Fibroblast of lung (primary cell): ENCODE results near the gene INPPL1. TPM values are rescaled to one million over a fixed set of nuclear protein-coding genes. Genes with fewer than 3 reads are reported as not detected.

Source experiments
- DNase-seq, 2 donors: peaks; one replicate each; pipeline versions ENCODE4 v3.0.0 to v3.0.0-alpha.2; 2010; ENCODE audit warnings: low read depth in 2 of 2
- H2AFZ ChIP-seq: 2 replicates; pipeline ENCODE4 v1.5.1; 2012; ENCODE audit warnings: low read length, control low read depth, inconsistent platforms
- H3K27ac ChIP-seq: 2 replicates; pipeline ENCODE4 v1.5.1; 2011; ENCODE audit warnings: low read length, control low read depth; ENCODE audit not compliant: insufficient read depth
- H3K27me3 ChIP-seq: 2 replicates; pipeline ENCODE4 v1.5.1; 2011; ENCODE audit warnings: mild to moderate bottlenecking, low read length; ENCODE audit not compliant: control insufficient read depth, insufficient read depth
- H3K36me3 ChIP-seq: 2 replicates; pipeline ENCODE4 v1.5.1; 2011; ENCODE audit warnings: low read length; ENCODE audit not compliant: control insufficient read depth, insufficient read depth
- H3K4me1 ChIP-seq: 2 replicates; pipeline ENCODE4 v1.5.1; 2011; ENCODE audit warnings: low read length; ENCODE audit not compliant: control insufficient read depth, insufficient read depth; ENCODE audit errors: extremely low read depth
- H3K4me2 ChIP-seq: 2 replicates; pipeline ENCODE4 v1.5.1; 2011; ENCODE audit warnings: low read length, control low read depth; ENCODE audit not compliant: insufficient read depth; ENCODE audit errors: extremely low read depth
- H3K4me3 ChIP-seq, 4 experiments: fragments of 200-600 bp in 1 of 4; sonication (generic) in 1 of 4; replicated peaks in 1 of 4; 2 replicates each; pipeline ENCODE4 v1.5.1; 2011 to 2016; ENCODE audit warnings: low read length in 4 of 4, low read depth in 3 of 4, mild to moderate bottlenecking in 3 of 4, control low read depth in 2 of 4, inconsistent platforms in 1 of 4, mixed read lengths in 1 of 4; ENCODE audit not compliant: insufficient read depth in 1 of 4; ENCODE audit errors: control extremely low read depth in 1 of 4
- H3K79me2 ChIP-seq: 2 replicates; pipeline ENCODE4 v1.5.1; 2012; ENCODE audit warnings: mild to moderate bottlenecking, low read length, inconsistent platforms; ENCODE audit not compliant: control insufficient read depth, insufficient read depth
- H3K9ac ChIP-seq: 2 replicates; pipeline ENCODE4 v1.5.1; 2011; ENCODE audit warnings: mild to moderate bottlenecking, low read length, control low read depth; ENCODE audit not compliant: insufficient read depth
- H3K9me3 ChIP-seq: 2 replicates; pipeline ENCODE4 v1.5.1; 2012; ENCODE audit warnings: low read depth, low read length; ENCODE audit not compliant: control insufficient read depth, insufficient read depth
- H4K20me1 ChIP-seq: 2 replicates; pipeline ENCODE4 v1.5.1; 2011; ENCODE audit warnings: low read length; ENCODE audit not compliant: control insufficient read depth, insufficient read depth; ENCODE audit errors: extremely low read depth
- EZH2 ChIP-seq: IDR thresholded peaks from 2 replicates; pipeline ENCODE4 v1.5.1; 2012; ENCODE audit warnings: low read length, control low read depth, mild to moderate bottlenecking; ENCODE audit errors: missing control alignments
- polyA plus RNA-seq, 2 donors: library from polyadenylated mRNA; depleted of rRNA in 1 of 2; stranded (reverse) in 1 of 2; unstranded in 1 of 2; fragments of >200 nt; gene quantifications; 2 replicates each; pipeline ENCODE4 v1.2.1, GENCODE V29; 2011 to 2012; ENCODE audit warnings: missing spikeins in 1 of 2
- total RNA-seq: library from RNA; depleted of rRNA; stranded (reverse); fragments of >200 nt; gene quantifications from 2 replicates; pipeline ENCODE4 v1.2.1, GENCODE V29; 2014
- TF ChIP-seq, protein P1 (sequence below), 2 donors: IDR thresholded peaks in 1 of 2; conservative IDR thresholded peaks in 1 of 2; 1 replicate in 1 of 2; 2 replicates in 1 of 2; pipeline ENCODE4 v1.5.1; 2011 to 2012; ENCODE audit warnings: low read length in 2 of 2, control low read depth in 1 of 2, inconsistent platforms in 1 of 2, low read depth in 1 of 2, mild to moderate bottlenecking in 1 of 2

Gene INPPL1
- total and polyA plus RNA-seq, 2 donors (not counting 1 experiment from before 2014, with no cell fraction given), result 60.3 to 102 TPM

DNA sequence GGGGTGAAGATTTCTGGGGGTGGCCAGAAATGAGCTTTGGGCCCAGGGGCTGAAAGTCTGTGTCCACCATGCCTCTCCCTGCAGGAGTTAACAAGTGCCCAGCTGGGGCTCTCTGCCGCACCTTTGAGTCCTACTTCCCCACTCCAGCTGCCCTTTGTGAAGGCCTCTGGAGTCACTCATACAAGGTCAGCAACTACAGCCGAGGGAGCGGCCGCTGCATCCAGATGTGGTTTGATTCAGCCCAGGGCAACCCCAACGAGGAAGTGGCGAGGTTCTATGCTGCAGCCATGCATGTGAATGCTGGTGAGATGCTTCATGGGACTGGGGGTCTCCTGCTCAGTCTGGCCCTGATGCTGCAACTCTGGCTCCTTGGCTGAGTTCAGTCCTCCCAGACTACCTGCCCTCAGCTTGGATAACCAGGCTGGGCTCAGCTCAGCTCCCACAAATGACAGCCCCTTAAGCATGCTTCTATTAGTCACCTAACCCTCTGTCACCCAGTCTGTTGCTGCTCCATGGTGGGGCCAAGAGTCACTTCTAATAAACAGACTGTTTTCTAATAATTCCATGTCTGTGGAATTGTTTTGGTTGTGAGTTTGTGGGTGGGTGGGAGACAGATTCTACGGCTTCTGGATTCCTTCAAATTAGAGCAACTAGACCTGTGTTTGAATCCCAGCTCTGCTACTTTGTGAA lies 3.0 kb upstream of the INPPL1 start:
- Histone ChIP-seq H3K27ac (no peak overlapping the region), H3K9ac (no peak overlapping the region), H3K4me3 (no peak overlapping the region), H3K27me3 (peaks cover 10% of the 10 kb centered on the region), H3K79me2 (peaks cover 21% of the 10 kb centered on the region), H2AFZ (no peak overlapping the region), H3K9me3 (no peaks in the 10 kb centered on the region), H3K4me1 (peaks cover 8% of the 10 kb centered on the region), H3K36me3 (no peaks in the 10 kb centered on the region), H4K20me1 (no peaks in the 10 kb centered on the region), H3K4me2 (no peak overlapping the region)
- TF ChIP-seq, protein P1, sequence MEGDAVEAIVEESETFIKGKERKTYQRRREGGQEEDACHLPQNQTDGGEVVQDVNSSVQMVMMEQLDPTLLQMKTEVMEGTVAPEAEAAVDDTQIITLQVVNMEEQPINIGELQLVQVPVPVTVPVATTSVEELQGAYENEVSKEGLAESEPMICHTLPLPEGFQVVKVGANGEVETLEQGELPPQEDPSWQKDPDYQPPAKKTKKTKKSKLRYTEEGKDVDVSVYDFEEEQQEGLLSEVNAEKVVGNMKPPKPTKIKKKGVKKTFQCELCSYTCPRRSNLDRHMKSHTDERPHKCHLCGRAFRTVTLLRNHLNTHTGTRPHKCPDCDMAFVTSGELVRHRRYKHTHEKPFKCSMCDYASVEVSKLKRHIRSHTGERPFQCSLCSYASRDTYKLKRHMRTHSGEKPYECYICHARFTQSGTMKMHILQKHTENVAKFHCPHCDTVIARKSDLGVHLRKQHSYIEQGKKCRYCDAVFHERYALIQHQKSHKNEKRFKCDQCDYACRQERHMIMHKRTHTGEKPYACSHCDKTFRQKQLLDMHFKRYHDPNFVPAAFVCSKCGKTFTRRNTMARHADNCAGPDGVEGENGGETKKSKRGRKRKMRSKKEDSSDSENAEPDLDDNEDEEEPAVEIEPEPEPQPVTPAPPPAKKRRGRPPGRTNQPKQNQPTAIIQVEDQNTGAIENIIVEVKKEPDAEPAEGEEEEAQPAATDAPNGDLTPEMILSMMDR (conservative IDR thresholded peaks at IDR 0.05 in 1 of 2, IDR thresholded peaks at IDR 0.05 in 1 of 2; ENCODE audit: low read depth in 1 of 2, low read length in 2 of 2), result no peak
- TF ChIP-seq EZH2, result no peak
- no peak for DNase-seq

DNA sequence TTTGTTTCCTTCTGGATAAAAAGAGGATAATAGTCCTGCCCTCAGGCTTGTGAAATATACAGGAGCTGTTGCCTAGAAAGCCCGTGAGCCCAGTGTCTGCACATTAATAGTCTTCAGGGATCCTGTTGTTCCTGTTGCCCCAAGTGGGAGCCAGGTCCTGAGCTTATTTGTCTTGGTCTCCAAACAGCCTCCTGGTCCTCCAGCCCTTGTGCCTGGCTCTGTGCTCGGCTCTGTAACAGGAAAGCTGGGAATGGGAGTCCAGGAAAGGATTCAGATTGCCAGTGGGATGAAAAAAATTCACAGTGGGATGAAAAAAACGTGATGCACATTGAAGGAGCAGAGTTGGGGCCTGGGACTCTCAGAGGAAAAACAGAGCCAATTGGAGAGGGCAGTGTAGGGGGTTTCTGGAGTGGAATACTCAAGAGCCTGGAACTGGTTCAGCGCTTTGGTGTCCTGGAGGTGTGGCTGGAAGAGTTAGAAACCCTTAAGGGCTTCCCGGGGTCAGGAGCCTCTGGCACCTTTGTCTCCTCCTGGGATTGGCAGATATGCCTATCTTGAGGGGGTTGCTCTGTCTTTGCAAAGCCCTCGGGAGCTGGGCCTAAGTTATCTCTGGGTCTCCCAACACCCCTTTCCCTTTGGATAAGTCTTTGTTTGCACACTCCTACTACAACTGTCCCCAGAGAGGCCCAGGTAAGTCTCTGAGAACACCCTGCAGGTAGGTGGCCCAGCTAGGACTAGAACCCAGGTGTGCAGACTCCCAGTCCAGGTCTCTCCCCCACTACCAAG lies 2.3 kb upstream of the INPPL1 start:
- no peak for DNase-seq
- H4K20me1 ChIP-seq, result no peaks in the 10 kb centered on the region
- no peak overlapping the region for H3K9ac ChIP-seq
- peaks cover 8% of the 10 kb centered on the region for H3K4me1 ChIP-seq
- H3K27me3 ChIP-seq, result peaks cover 9% of the 10 kb centered on the region
- no peak overlapping the region for H3K27ac ChIP-seq
- H3K4me3 ChIP-seq, result peak overlapping the region; percentile 65 to 97 (median 82)
- TF ChIP-seq, protein P1 (conservative IDR thresholded peaks at IDR 0.05 in 1 of 2, IDR thresholded peaks at IDR 0.05 in 1 of 2; ENCODE audit: low read depth in 1 of 2, low read length in 2 of 2), result no peak
- TF ChIP-seq EZH2, result no peak
- peak overlapping the region; percentile 69 for H2AFZ ChIP-seq
- peaks cover 28% of the 10 kb centered on the region for H3K79me2 ChIP-seq
- H3K4me2 ChIP-seq, result peak overlapping the region; percentile 89
- no peaks in the 10 kb centered on the region for H3K36me3 ChIP-seq
- H3K9me3 ChIP-seq, result no peaks in the 10 kb centered on the region

GRCh38 chr11:72222907-72223614 lies 1.5 kb upstream of the INPPL1 start:
- Histone ChIP-seq H2AFZ (peak overlapping the region; percentile 69), H3K9me3 (no peaks in the 10 kb centered on the region), H3K36me3 (peaks cover 6% of the 10 kb centered on the region), H3K4me3 (peak overlapping the region; percentile 65 to 97 (median 82)), H3K27me3 (peaks cover 5% of the 10 kb centered on the region), H3K27ac (peak overlapping the region; percentile 72), H3K4me2 (peak overlapping the region; percentile 89), H4K20me1 (no peaks in the 10 kb centered on the region), H3K9ac (peak overlapping the region; percentile 62), H3K4me1 (peaks cover 10% of the 10 kb centered on the region), H3K79me2 (peaks cover 31% of the 10 kb centered on the region)
- peak; percentile 91 to 93 for DNase-seq
- TF ChIP-seq, protein P1 (conservative IDR thresholded peaks at IDR 0.05 in 1 of 2, IDR thresholded peaks at IDR 0.05 in 1 of 2; ENCODE audit: low read depth in 1 of 2, low read length in 2 of 2), result peak; percentile 32 to 33
- TF ChIP-seq EZH2, result no peak
